Measurements from ENCODE around the gene SLC7A6OS.

The SLC7A6OS gene

DNA sequence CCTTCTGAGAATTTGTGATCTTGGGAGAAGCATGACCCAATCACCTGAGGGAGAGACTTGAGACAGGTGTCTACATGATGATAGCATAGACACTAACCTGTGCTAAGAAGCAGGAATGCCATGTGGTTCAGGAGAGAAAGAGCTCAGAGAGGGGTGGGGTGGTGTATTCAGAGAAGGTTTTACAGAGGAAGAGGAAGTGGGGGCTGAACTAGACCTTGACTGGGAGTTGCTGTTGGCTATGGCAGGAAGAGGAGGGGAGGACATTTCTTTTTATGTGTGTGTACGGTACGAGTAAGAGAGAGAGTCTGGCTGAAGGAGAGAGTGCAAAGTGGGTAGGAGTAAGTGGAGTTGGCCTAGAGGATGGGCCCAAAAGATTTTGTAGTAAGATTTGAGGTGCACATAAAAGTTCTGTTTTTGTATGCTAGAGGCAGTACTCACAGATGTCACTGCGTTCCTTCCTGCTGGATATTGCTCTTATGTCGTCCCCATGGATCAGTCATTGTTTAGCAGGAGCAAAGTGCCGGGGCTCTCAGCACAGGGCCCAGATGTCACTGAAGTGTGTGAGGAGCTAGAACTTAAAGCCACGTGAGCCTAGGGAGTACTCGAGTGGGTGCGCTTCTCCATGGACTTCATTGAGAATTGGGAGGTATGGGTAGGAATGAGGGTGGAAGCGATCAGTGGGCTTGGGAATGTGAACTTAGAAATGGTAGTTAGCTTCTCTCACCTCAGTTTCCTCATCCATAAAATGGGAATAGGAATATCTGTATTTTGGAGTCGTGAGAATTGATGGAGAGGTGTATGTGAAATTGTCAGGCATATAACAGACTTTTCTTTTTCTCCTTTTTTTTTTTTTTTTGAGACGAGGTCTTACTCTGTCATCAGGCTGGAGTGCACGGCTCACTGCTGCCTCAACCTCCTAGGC lies 24.3 kb downstream of the SLC7A6OS start:
- Mint-ChIP-seq H3K4me3 (peak overlapping the region; percentile 33), H3K9me3 (no peaks in the 10 kb centered on the region), H3K36me3 (ENCODE audit: low read depth) (peaks cover 70% of the 10 kb centered on the region), H3K27ac (peak overlapping the region; percentile 89), H3K4me1 (ENCODE audit: low read depth) (peaks cover 91% of the 10 kb centered on the region), H3K27me3 (no peaks in the 10 kb centered on the region)
- intact Hi-C loops (cut with micrococcal nuclease) = no loop called here

DNA sequence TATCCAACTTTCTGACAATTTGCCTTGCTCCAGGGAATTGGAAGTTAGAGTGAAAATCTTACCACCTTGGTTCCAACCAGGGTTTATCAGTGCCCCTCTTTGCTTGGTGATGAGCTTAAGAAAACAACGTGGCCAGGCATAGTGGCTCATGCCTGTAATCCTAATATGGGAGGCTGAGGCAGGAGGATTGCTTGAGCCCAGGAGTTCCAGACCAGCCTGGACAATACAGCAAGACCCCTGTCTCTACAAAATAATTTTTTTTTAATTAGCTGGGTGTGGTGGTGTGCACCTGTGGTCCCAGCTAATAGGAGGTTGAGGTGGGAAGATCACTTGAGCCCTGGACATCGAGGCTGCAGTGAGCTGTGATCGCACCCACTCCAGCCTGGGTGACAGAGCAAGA lies 25.1 kb downstream of the SLC7A6OS start:
- Mint-ChIP-seq H3K27me3 (no peaks in the 10 kb centered on the region), H3K36me3 (ENCODE audit: low read depth) (peaks cover 70% of the 10 kb centered on the region), H3K27ac (peak overlapping the region; percentile 89), H3K9me3 (no peaks in the 10 kb centered on the region), H3K4me3 (no peak overlapping the region), H3K4me1 (ENCODE audit: low read depth) (peaks cover 91% of the 10 kb centered on the region)
- intact Hi-C loops (cut with micrococcal nuclease) = no loop called here

DNA sequence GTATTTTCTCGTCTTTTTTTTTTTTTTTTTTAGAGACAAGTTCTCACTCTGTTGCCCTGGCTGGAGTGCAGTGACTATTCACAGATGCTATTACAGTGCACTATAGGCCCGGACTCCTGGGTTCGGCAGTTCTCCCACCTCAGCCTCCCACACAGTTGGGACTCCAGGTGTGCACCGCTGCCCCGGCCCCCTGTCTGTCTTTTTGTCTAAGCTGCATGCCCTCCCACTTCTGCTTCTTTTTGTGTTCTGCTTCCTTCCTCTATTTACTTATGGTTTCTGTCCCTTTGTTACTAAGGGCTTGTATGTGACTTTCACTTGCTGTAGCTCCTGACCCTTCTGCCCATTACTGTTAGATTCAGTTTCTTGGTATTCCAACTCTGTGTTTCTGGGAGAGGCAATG lies 25.9 kb downstream of the SLC7A6OS start:
- no peaks in the 10 kb centered on the region for H3K9me3 Mint-ChIP-seq
- peaks cover 68% of the 10 kb centered on the region for H3K36me3 Mint-ChIP-seq (ENCODE audit: low read depth)
- intact Hi-C loops (cut with micrococcal nuclease) = no loop called here
- no peaks in the 10 kb centered on the region for H3K27me3 Mint-ChIP-seq
- H3K4me3 Mint-ChIP-seq = peak overlapping the region; percentile 61
- peak overlapping the region; percentile 89 for H3K27ac Mint-ChIP-seq
- H3K4me1 Mint-ChIP-seq (ENCODE audit: low read depth) = peaks cover 87% of the 10 kb centered on the region

DNA sequence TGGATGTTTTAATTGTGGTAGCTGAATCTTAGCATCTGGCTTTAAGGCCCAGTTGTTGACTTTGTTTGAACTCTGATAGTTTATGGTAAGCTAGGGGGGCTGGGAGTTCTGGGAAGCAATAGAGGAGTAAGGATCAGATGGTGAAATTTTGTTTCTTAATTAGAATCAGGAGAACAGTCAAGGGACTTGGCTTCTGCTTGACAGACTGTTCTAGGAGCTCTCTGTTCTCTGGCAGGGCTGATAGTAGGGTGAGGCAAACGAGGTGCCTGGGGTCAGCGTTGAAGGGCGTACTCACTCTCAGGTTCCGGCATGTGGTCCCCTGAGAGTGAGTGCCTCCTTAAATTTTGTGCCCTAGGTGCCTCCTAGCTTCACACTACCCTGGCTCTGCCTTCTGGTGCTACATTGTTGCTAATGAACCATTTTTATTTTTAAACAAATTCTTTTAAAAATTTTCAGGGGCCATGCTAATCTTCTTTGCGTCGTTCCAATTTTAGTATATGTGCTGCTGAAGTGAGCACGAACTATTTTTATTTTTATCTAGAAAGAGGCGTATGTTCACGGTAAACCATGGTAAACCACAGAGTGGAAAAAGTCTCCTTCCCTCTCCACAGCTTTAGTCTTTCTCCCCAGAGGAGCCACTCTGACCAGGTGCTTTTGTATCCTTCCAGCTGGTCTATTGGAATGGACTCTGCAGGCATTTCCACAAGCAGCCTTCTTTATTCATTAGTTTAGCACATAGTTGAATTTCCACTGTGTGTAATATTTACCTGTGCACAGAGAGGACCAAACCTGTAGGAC lies 26.7 kb downstream of the SLC7A6OS start:
- H3K27me3 Mint-ChIP-seq = no peaks in the 10 kb centered on the region
- H3K4me1 Mint-ChIP-seq (ENCODE audit: low read depth) = peaks cover 82% of the 10 kb centered on the region
- no peaks in the 10 kb centered on the region for H3K9me3 Mint-ChIP-seq
- peak overlapping the region; percentile 57 for H3K4me3 Mint-ChIP-seq
- peak overlapping the region; percentile 89 for H3K27ac Mint-ChIP-seq
- intact Hi-C loops (cut with micrococcal nuclease) = no loop called here
- H3K36me3 Mint-ChIP-seq (ENCODE audit: low read depth) = peaks cover 70% of the 10 kb centered on the region

DNA sequence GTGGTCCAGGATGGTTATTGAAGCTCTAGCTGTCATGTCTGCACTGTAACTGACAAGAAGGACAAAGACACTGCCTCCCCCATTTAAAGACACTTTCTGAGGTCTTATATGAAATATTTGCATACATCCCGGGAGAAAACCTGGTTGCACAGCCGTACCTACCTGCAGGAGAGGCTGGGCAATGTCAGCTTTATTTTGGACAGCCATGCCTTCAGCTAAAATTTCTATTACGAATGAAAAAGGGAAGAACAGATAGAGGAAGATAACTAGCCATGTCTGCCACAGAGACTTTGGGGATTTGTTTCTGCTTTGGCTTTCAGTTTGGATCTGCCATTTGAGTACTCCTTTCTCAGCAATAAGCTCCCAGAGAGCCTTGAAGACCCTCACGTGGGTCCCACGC lies 27.4 kb downstream of the SLC7A6OS start:
- peaks cover 67% of the 10 kb centered on the region for H3K36me3 Mint-ChIP-seq (ENCODE audit: low read depth)
- no peaks in the 10 kb centered on the region for H3K9me3 Mint-ChIP-seq
- H3K4me1 Mint-ChIP-seq (ENCODE audit: low read depth) = peaks cover 82% of the 10 kb centered on the region
- peak overlapping the region; percentile 89 for H3K27ac Mint-ChIP-seq
- H3K4me3 Mint-ChIP-seq = peak overlapping the region; percentile 57
- H3K27me3 Mint-ChIP-seq = no peaks in the 10 kb centered on the region
- intact Hi-C loops (cut with micrococcal nuclease) = no loop called here

DNA sequence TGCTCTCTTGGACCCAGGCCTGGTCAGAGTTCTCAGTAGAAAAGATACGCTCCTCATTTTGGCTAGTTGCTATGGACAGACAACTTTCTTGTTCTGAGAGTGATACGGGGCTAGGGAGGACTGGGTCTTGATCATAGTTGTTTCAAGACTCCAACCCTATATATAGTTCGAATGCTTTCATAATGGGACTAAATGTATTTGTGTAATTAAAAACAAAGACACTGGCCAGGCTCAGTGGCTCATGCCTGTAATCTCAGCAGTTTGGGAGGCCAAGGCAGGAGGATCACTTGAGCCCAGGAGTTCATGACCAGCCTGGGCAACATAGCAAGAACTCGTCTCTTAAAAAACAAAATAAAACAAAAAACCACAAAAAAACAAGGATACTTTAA lies 28.7 kb downstream of the SLC7A6OS start:
- Mint-ChIP-seq H3K9me3 (no peaks in the 10 kb centered on the region), H3K27ac (peak overlapping the region; percentile 64), H3K36me3 (ENCODE audit: low read depth) (peaks cover 55% of the 10 kb centered on the region), H3K27me3 (no peaks in the 10 kb centered on the region), H3K4me1 (ENCODE audit: low read depth) (peaks cover 70% of the 10 kb centered on the region), H3K4me3 (no peak overlapping the region)
- intact Hi-C loops (cut with micrococcal nuclease) = no loop called here

DNA sequence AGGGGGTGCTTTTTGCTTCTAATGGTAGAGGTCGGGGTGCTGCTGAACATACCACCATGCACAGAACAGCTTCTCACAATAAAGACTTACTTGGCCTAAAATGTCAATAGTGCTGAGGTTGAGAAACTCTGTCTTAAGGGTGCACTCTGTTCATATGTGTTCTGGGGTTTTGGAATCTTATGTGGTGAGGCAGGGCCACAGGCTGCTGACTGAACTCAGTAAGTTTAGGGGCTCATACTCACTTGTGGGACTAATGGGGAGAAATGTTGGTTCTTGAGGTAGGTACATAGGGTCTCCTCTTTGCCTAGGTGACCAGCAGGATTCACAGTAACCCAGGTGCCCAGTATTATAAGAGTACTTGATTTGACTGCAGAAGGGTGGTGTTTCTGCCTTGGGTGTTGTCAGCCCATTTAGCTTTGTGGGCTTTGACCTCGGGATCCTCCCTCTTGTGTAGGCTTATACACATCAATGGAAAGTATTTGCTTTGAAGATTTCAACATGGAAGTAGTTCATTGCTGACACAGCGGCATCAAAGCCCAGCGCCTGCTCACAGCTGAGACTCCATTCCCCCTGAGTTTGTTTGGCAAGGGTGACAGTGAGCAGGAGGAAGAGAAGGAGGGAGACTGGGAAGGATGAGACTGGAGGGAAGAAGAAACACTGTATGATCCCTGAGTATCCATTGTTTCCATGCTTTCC lies 29.2 kb downstream of the SLC7A6OS start:
- peak overlapping the region; percentile 64 for H3K27ac Mint-ChIP-seq
- H3K36me3 Mint-ChIP-seq (ENCODE audit: low read depth) = peaks cover 56% of the 10 kb centered on the region
- intact Hi-C loops (cut with micrococcal nuclease) = no loop called here
- H3K4me3 Mint-ChIP-seq = no peak overlapping the region
- H3K9me3 Mint-ChIP-seq = no peaks in the 10 kb centered on the region
- peaks cover 65% of the 10 kb centered on the region for H3K4me1 Mint-ChIP-seq (ENCODE audit: low read depth)
- H3K27me3 Mint-ChIP-seq = no peaks in the 10 kb centered on the region

DNA sequence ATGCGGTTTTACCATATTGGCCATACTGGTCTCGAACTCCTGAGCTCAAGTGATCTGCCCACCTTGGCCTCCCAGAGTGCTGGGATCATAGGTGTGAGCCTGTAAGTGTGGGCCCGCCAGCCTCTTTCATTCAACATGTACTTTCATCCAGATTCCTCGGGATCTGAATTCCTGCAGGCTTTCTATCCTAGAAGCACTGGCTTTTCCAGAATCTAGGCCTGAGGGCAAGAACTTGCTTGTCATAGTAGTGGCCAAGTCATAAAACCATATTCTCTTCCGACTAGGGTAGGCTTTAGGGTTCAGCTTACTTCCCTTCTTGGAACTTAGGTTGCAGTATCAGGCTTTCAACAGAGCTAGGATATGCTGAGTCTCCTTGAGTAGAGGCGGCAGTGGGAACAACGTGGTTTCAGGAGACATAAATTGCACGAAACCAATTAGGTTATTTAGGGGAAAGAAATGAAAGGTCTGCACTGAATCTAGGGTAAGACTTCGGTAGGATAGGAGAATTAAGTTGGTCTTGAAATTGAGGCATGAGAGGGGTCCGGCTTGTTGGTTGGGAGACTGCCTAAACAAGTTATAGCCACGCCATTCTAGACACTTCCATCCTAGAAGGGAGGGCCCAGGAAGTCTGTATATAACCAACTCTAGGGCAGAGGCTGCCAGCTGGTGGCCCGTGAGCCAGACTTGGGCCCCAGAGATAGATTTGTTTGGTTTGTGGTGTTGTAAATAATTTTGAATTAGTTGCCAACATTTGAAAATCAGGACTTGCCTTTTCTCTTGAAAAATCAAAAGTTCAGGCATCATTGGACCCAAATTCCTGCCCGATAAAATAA lies 30.8 kb downstream of the SLC7A6OS start:
- no peak overlapping the region for H3K4me3 Mint-ChIP-seq
- H3K9me3 Mint-ChIP-seq = no peaks in the 10 kb centered on the region
- H3K27ac Mint-ChIP-seq = peak overlapping the region; percentile 67
- intact Hi-C loops (cut with micrococcal nuclease) = no loop called here
- H3K36me3 Mint-ChIP-seq (ENCODE audit: low read depth) = peaks cover 68% of the 10 kb centered on the region
- H3K27me3 Mint-ChIP-seq = no peaks in the 10 kb centered on the region
- H3K4me1 Mint-ChIP-seq (ENCODE audit: low read depth) = peaks cover 49% of the 10 kb centered on the region

DNA sequence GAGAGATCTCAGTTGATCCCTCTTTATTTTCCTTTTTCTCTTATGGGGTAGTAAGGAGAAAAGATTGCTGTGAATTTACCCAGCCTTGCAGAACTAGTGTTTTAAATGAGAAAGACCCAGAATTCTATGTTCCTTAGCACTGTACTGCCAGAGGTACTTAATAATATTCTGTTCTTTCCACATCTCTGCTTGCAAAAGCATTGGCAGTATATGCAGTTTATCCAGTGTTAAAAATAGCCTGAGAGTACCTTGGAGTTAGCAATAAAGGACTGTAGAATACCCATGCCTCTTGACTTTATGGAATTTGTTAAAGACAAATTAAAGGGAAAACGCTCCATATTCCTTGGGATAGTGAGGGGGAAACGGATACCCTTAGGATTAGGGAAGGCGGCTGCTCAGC lies 34.5 kb downstream of the SLC7A6OS start:
- no peaks in the 10 kb centered on the region for H3K27me3 Mint-ChIP-seq
- intact Hi-C loops (cut with micrococcal nuclease) = no loop called here
- no peak overlapping the region for H3K4me3 Mint-ChIP-seq
- no peak overlapping the region for H3K27ac Mint-ChIP-seq
- H3K9me3 Mint-ChIP-seq = no peaks in the 10 kb centered on the region
- H3K4me1 Mint-ChIP-seq (ENCODE audit: low read depth) = peaks cover 18% of the 10 kb centered on the region
- H3K36me3 Mint-ChIP-seq (ENCODE audit: low read depth) = peaks cover 70% of the 10 kb centered on the region

DNA sequence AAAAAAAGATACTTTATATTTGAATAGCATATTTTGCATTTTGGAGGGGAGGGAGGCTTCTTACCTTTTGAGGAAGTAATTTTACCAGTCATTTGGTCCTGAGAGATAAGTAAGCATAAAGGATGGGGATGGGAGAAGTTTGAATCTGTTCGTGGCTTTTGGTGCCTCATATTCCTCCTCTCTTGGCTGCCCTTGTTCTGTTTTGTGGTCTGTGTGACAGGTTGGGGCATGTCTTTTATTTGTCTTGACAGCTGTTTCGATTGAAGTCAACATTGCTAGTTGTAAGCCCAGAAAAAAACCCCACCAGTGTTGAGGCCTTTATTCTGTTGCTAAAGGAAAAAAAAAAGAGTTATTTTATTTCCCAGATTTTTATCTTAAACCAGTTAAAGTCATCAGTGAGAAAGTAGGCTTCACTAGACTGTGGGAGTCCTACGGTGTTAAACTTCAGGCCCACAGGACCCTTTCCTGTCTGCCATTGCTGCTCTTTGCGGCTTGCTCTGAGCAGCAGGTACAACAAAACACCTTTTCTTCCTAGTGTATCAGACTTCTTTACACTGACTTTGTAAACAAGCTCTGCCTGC lies 35.0 kb downstream of the SLC7A6OS start:
- intact Hi-C loops (cut with micrococcal nuclease) = no loop called here
- peaks cover 13% of the 10 kb centered on the region for H3K4me1 Mint-ChIP-seq (ENCODE audit: low read depth)
- H3K36me3 Mint-ChIP-seq (ENCODE audit: low read depth) = peaks cover 69% of the 10 kb centered on the region
- no peaks in the 10 kb centered on the region for H3K9me3 Mint-ChIP-seq
- H3K27ac Mint-ChIP-seq = no peak overlapping the region
- H3K27me3 Mint-ChIP-seq = no peaks in the 10 kb centered on the region
- H3K4me3 Mint-ChIP-seq = no peak overlapping the region

DNA sequence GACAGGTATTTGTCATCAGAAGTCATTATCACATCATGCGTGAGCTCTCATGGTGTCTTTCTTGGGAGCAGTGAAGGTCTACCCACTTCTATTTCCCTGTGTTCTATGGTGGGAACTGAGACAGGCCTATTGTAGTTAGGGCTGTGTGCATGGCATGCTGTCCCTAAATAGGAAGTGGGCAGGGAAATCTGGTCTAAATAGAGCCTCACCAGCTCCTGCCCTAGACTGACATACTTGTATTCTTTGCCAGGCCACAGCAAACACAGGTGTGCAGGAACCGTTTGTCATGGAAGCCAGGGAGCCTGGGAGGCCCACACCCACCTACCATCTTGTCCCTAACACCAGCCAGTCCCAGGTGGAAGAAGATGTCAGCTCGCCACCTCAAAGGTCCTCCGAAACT lies 36.3 kb downstream of the SLC7A6OS start:
- Mint-ChIP-seq H3K27ac (no peak overlapping the region), H3K4me1 (ENCODE audit: low read depth) (peaks cover 6% of the 10 kb centered on the region), H3K36me3 (ENCODE audit: low read depth) (peaks cover 68% of the 10 kb centered on the region), H3K4me3 (no peak overlapping the region), H3K9me3 (no peaks in the 10 kb centered on the region), H3K27me3 (no peaks in the 10 kb centered on the region)
- intact Hi-C loops (cut with micrococcal nuclease) = no loop called here

DNA sequence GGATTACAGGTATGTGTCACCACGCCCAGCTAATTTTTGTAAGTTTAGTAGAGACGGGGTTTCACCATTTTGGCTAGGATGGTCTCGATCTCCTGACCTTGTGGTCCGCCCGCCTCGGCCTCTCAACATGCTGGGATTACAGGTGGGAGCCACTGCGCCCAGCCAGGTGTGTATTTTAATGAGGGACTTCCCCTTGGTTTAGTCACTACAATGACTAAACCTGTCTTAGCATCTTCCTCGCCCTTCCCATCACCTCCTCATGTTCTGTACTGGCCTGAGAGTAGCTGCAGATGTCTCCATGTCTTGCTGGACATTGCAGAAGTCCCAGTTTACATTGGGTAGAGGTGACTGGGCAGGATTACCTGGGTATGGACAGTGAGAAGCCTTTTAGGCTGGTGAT lies 36.9 kb downstream of the SLC7A6OS start:
- Mint-ChIP-seq H3K4me1 (ENCODE audit: low read depth) (peaks cover 6% of the 10 kb centered on the region), H3K27ac (no peak overlapping the region), H3K4me3 (no peak overlapping the region), H3K27me3 (no peaks in the 10 kb centered on the region), H3K9me3 (no peaks in the 10 kb centered on the region), H3K36me3 (ENCODE audit: low read depth) (peaks cover 73% of the 10 kb centered on the region)
- intact Hi-C loops (cut with micrococcal nuclease) = no loop called here

DNA sequence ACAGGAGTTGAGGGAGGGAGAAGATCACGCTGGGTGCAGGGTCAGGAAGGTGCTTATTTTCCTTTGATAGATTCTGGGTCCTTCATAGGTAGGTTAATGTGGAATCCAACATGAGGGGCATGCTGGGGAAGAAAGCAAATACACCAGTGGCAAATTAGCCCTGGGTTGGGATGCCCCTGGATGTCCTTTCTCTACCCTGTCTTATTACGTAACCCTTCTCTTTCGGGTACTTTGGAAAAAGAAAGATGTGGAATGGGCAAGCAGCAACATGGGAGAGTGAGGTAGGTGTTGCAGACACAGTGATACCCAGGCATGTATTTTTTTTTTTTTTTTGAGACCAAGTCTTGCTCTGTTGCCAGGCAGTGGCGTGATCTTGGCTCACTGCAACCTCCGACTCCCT lies 37.3 kb downstream of the SLC7A6OS start:
- Mint-ChIP-seq H3K4me3 (no peak overlapping the region), H3K9me3 (no peaks in the 10 kb centered on the region), H3K27ac (no peak overlapping the region), H3K4me1 (ENCODE audit: low read depth) (peaks cover 6% of the 10 kb centered on the region), H3K36me3 (ENCODE audit: low read depth) (peaks cover 75% of the 10 kb centered on the region), H3K27me3 (no peaks in the 10 kb centered on the region)
- intact Hi-C loops (cut with micrococcal nuclease) = no loop called here

All from dendritic cell treated with granulocyte-macrophage colony-stimulating factor and Interleukin-4, amounts not matched to agents 40 ng/mL and 50 ng/mL, for 4 days (primary cell).